Trophoblast cell (in vitro differentiated cells and primary cell): ENCODE data around the gene HS3ST4.
A peak's percentile ranks its signal among the peaks of the same experiment; 100 is the strongest.

Experiments
- DNase-seq, 2 donors: peaks; one replicate each; pipeline ENCODE4 v3.0.0-alpha.2; 2016
- H2AFZ ChIP-seq: 2 replicates; pipeline ENCODE4 v1.6.1; 2013; ENCODE audit warnings: low read length, moderate library complexity, mild to moderate bottlenecking; ENCODE audit not compliant: insufficient read depth, poor library complexity
- H2AK5ac ChIP-seq: 2 replicates; pipeline ENCODE4 v1.6.1; 2013; ENCODE audit warnings: mild to moderate bottlenecking, low read length
- H2BK120ac ChIP-seq: 2 replicates; pipeline ENCODE4 v1.6.1; 2013; ENCODE audit warnings: low read length, mild to moderate bottlenecking, moderate library complexity; ENCODE audit not compliant: insufficient read depth, poor library complexity
- H2BK12ac ChIP-seq: 2 replicates; pipeline ENCODE4 v1.6.1; 2013; ENCODE audit warnings: mild to moderate bottlenecking, low read length, moderate library complexity
- H2BK5ac ChIP-seq: 2 replicates; pipeline ENCODE4 v1.6.1; 2013; ENCODE audit warnings: low read length, low read depth, moderate library complexity, mild to moderate bottlenecking; ENCODE audit not compliant: poor library complexity
- H3K14ac ChIP-seq: 2 replicates; pipeline ENCODE4 v1.6.1; 2013; ENCODE audit warnings: mild to moderate bottlenecking, low read length
- H3K18ac ChIP-seq: 2 replicates; pipeline ENCODE4 v1.6.1; 2013; ENCODE audit warnings: mild to moderate bottlenecking, low read length
- H3K23ac ChIP-seq: 2 replicates; pipeline ENCODE4 v1.6.1; 2013; ENCODE audit warnings: low read length
- H3K27ac ChIP-seq: 2 replicates; pipeline ENCODE4 v1.5.1; 2013; ENCODE audit warnings: low read depth, mild to moderate bottlenecking, inconsistent platforms, low read length, moderate library complexity
- H3K27me3 ChIP-seq: 2 replicates; pipeline ENCODE4 v1.6.1; 2013; ENCODE audit warnings: inconsistent platforms, mild to moderate bottlenecking, low read length, moderate library complexity; ENCODE audit not compliant: insufficient read depth
- H3K36me3 ChIP-seq, 2 experiments: 1 replicate in 1 of 2; 2 replicates in 1 of 2; pipeline ENCODE4 v1.6.1; 2013; ENCODE audit warnings: low read length in 2 of 2, mild to moderate bottlenecking in 2 of 2, moderate library complexity in 1 of 2; ENCODE audit not compliant: insufficient read depth in 2 of 2, control insufficient read depth in 1 of 2
- H3K4ac ChIP-seq: 2 replicates; pipeline ENCODE4 v1.6.1; 2013; ENCODE audit warnings: low read depth, mild to moderate bottlenecking, low read length, moderate library complexity
- H3K4me1 ChIP-seq, 2 experiments: 1 replicate in 1 of 2; 2 replicates in 1 of 2; pipeline ENCODE4 v1.6.1; 2013; ENCODE audit warnings: low read length in 2 of 2, mild to moderate bottlenecking in 2 of 2, moderate library complexity in 1 of 2; ENCODE audit not compliant: insufficient read depth in 2 of 2, control insufficient read depth in 1 of 2
- H3K4me2 ChIP-seq: 2 replicates; pipeline ENCODE4 v1.6.1; 2013; ENCODE audit warnings: inconsistent platforms, mild to moderate bottlenecking, low read length, moderate library complexity
- H3K4me3 ChIP-seq: 2 replicates; pipeline ENCODE4 v1.5.1; 2013; ENCODE audit warnings: mild to moderate bottlenecking, low read depth, low read length, inconsistent platforms
- H3K79me1 ChIP-seq: one replicate; pipeline ENCODE4 v1.6.1; 2013; ENCODE audit warnings: low read length
- H3K79me2 ChIP-seq: 2 replicates; pipeline ENCODE4 v1.6.1; 2013; ENCODE audit warnings: low read length, mild to moderate bottlenecking; ENCODE audit not compliant: control insufficient read depth, insufficient read depth, poor library complexity
- H3K9ac ChIP-seq: 2 replicates; pipeline ENCODE4 v1.6.1; 2013; ENCODE audit warnings: mild to moderate bottlenecking, low read length
- H3K9me3 ChIP-seq: 2 replicates; pipeline ENCODE4 v1.6.1; 2013; ENCODE audit warnings: low read depth, mild to moderate bottlenecking, control low read depth, inconsistent platforms, low read length; ENCODE audit not compliant: insufficient read depth
- H4K12ac ChIP-seq: 2 replicates; pipeline ENCODE4 v1.6.1; 2013; ENCODE audit warnings: low read depth, mild to moderate bottlenecking, low read length, moderate library complexity
- H4K8ac ChIP-seq: 2 replicates; pipeline ENCODE4 v1.6.1; 2013; ENCODE audit warnings: low read depth, mild to moderate bottlenecking, low read length, moderate library complexity
- H4K91ac ChIP-seq: one replicate; pipeline ENCODE4 v1.6.1; 2013; ENCODE audit warnings: low read depth, mild to moderate bottlenecking, low read length, moderate library complexity
- WGBS: extraction: QIAGEN DNeasy Blood & Tissue Kit; methylation state at CpG from one replicate; pipeline ENCODE4 v1.1.7; 2013; ENCODE audit warnings: missing lambda C conversion rate; ENCODE audit not compliant: insufficient read length, insufficient coverage; ENCODE audit errors: extremely low coverage; 5-methylcytosine and 5-hydroxymethylcytosine counted together

Gene HS3ST4

GRCh38 chr16:25916037-25916436 is 224.3 kb downstream of the HS3ST4 start:
- Histone ChIP-seq H3K18ac (no peak overlapping the region), H2AFZ (no peak overlapping the region), H3K27ac (no peak overlapping the region), H2BK120ac (no peak overlapping the region), H3K4me2 (no peak overlapping the region), H2AK5ac (no peak overlapping the region), H3K9me3 (no peaks in the 10 kb centered on the region), H2BK5ac (no peak overlapping the region), H3K14ac (no peak overlapping the region), H3K4ac (no peak overlapping the region), H2BK12ac (no peak overlapping the region), H4K8ac (no peak overlapping the region), H3K4me3 (no peak overlapping the region), H3K36me3 (no peaks in the 10 kb centered on the region), H3K79me2 (no peaks in the 10 kb centered on the region), H4K91ac (no peak overlapping the region), H4K12ac (no peak overlapping the region), H3K79me1 (no peaks in the 10 kb centered on the region), H3K27me3 (no peaks in the 10 kb centered on the region), H3K4me1 (no peaks in the 10 kb centered on the region), H3K23ac (no peak overlapping the region), H3K9ac (no peak overlapping the region)
- DNase-seq: no peak
- no CpG with 5 or more reads among the region's 4 CpGs for WGBS

GRCh38 chr16:25922438-25922837 is 230.7 kb downstream of the HS3ST4 start:
- no peak overlapping the region for H3K14ac ChIP-seq
- no peaks in the 10 kb centered on the region for H3K4me1 ChIP-seq
- no peak overlapping the region for H4K12ac ChIP-seq
- no peak overlapping the region for H3K4ac ChIP-seq
- H2BK5ac ChIP-seq: no peak overlapping the region
- no peak overlapping the region for H2AK5ac ChIP-seq
- no peak for DNase-seq
- H3K9ac ChIP-seq: no peak overlapping the region
- H2BK120ac ChIP-seq: no peak overlapping the region
- no peaks in the 10 kb centered on the region for H3K79me2 ChIP-seq
- H3K27me3 ChIP-seq: no peaks in the 10 kb centered on the region
- no peak overlapping the region for H3K4me3 ChIP-seq
- H3K4me2 ChIP-seq: no peak overlapping the region
- no peaks in the 10 kb centered on the region for H3K36me3 ChIP-seq
- WGBS: no CpG with 5 or more reads among the region's 2 CpGs
- no peaks in the 10 kb centered on the region for H3K79me1 ChIP-seq
- H4K91ac ChIP-seq: no peak overlapping the region
- H3K23ac ChIP-seq: no peak overlapping the region
- no peak overlapping the region for H2AFZ ChIP-seq
- no peak overlapping the region for H4K8ac ChIP-seq
- H2BK12ac ChIP-seq: no peak overlapping the region
- no peak overlapping the region for H3K27ac ChIP-seq
- no peak overlapping the region for H3K18ac ChIP-seq
- H3K9me3 ChIP-seq: no peaks in the 10 kb centered on the region

- no CpG with 5 or more reads among the region's 8 CpGs for WGBS
- Histone ChIP-seq H2AFZ (no peak overlapping the region), H3K36me3 (no peaks in the 10 kb centered on the region), H2BK12ac (no peak overlapping the region), H3K27ac (no peak overlapping the region), H3K9me3 (no peaks in the 10 kb centered on the region), H3K79me1 (no peaks in the 10 kb centered on the region), H3K4me1 (no peaks in the 10 kb centered on the region), H4K12ac (no peak overlapping the region), H4K91ac (no peak overlapping the region), H4K8ac (no peak overlapping the region), H3K4me3 (no peak overlapping the region), H3K23ac (peak overlapping the region; percentile 36), H3K79me2 (no peaks in the 10 kb centered on the region), H3K9ac (no peak overlapping the region), H2AK5ac (no peak overlapping the region), H3K18ac (no peak overlapping the region), H3K4me2 (no peak overlapping the region), H2BK120ac (no peak overlapping the region), H3K4ac (no peak overlapping the region), H3K27me3 (no peaks in the 10 kb centered on the region), H2BK5ac (no peak overlapping the region), H3K14ac (no peak overlapping the region)
- DNase-seq: no peak
Measured at GRCh38 chr16:25925421-25925820, 233.7 kb downstream of the HS3ST4 start.

DNA sequence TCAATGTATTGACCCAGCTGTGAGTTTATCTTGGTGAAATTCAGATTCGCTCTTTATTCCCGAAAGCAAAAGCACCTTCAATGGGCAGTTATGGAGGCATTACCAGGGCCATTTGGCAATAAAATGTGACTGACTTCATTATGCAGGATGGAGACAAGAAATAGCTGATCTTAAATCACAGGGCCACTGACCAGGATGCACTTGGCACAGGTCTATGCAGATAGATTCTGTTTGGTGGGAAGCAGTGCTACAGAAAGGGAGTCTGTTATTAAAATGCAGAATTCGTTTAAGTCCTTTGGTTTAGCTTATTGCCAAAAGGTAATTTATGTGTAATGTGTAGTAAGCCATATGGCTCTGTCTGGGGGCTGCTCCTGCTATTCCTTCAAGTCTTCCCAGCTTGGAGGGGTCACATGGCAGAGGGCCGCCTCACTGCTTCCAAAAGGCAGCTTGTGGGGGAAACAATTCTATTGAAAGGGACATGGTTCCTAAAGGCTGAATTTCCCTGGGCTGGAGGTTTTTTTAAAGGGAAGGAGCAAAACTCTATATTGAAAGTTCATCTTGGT is 239.8 kb downstream of the HS3ST4 start:
- H2BK120ac ChIP-seq: no peak overlapping the region
- WGBS: no CpG with 5 or more reads among the region's 4 CpGs
- H3K23ac ChIP-seq: no peak overlapping the region
- H4K8ac ChIP-seq: no peak overlapping the region
- H3K9ac ChIP-seq: no peak overlapping the region
- H3K18ac ChIP-seq: no peak overlapping the region
- no peak overlapping the region for H3K14ac ChIP-seq
- H4K12ac ChIP-seq: no peak overlapping the region
- H3K9me3 ChIP-seq: no peaks in the 10 kb centered on the region
- no peak overlapping the region for H2AK5ac ChIP-seq
- H3K79me2 ChIP-seq: no peaks in the 10 kb centered on the region
- H4K91ac ChIP-seq: no peak overlapping the region
- H3K4me2 ChIP-seq: no peak overlapping the region
- DNase-seq: no peak
- no peak overlapping the region for H3K4ac ChIP-seq
- no peak overlapping the region for H3K27ac ChIP-seq
- no peak overlapping the region for H2AFZ ChIP-seq
- no peaks in the 10 kb centered on the region for H3K79me1 ChIP-seq
- no peaks in the 10 kb centered on the region for H3K4me1 ChIP-seq
- no peak overlapping the region for H2BK12ac ChIP-seq
- H3K27me3 ChIP-seq: no peaks in the 10 kb centered on the region
- no peaks in the 10 kb centered on the region for H3K36me3 ChIP-seq
- no peak overlapping the region for H3K4me3 ChIP-seq
- no peak overlapping the region for H2BK5ac ChIP-seq
